GM21737 (cell line): ENCODE results near the gene NTS.

Experiments used
- ATAC-seq: cut with Tn5 transposase; IDR thresholded peaks from one replicate; pipeline ENCODE4 v1.9.1; 2021; ENCODE audit warnings: mild to moderate bottlenecking, moderate library complexity; ENCODE audit not compliant: unreplicated experiment

Gene NTS

GRCh38 chr12:85920324-85920947, 46.3 kb downstream of the NTS start:
- ATAC-seq = no peak

GRCh38 chr12:85923767-85924331, 49.8 kb downstream of the NTS start:
- no peak for ATAC-seq

GRCh38 chr12:85927166-85927565, 53.1 kb downstream of the NTS start:
- ATAC-seq = no peak
